Loucy (cell line): Measurements from ENCODE around the gene UBL5.
A peak's percentile ranks its signal among the peaks of the same experiment; 100 is the strongest.

ENCODE experiments used
- H2AFZ ChIP-seq: fragments of 200-600 bp; sonication (generic); 2 replicates; pipeline ENCODE4 v1.6.0; 2016; ENCODE audit warnings: antibody characterized with exemption, mild to moderate bottlenecking, low read length, moderate library complexity
- H3F3A ChIP-seq: fragments of 200-600 bp; 2 replicates; pipeline ENCODE4 v1.6.0; 2016; ENCODE audit warnings: antibody characterized with exemption, low read depth, mild to moderate bottlenecking
- H3K27me3 ChIP-seq: fragments of 200-600 bp; sonication (generic); 2 replicates; pipeline ENCODE4 v1.6.1; 2014; ENCODE audit warnings: low read length, mild to moderate bottlenecking; ENCODE audit not compliant: insufficient read depth, poor library complexity, severe bottlenecking
- H3K36me3 ChIP-seq: fragments of 200-600 bp; sonication (generic); 2 replicates; pipeline ENCODE4 v1.6.1; 2016; ENCODE audit warnings: low read length; ENCODE audit not compliant: insufficient read depth
- H3K4me1 ChIP-seq: fragments of 200-600 bp; sonication (generic); 2 replicates; pipeline ENCODE4 v1.5.1; 2014; ENCODE audit warnings: low read length, mild to moderate bottlenecking; ENCODE audit not compliant: insufficient read depth, poor library complexity, severe bottlenecking
- H3K4me2 ChIP-seq: fragments of 200-600 bp; sonication (generic); 2 replicates; pipeline ENCODE4 v1.6.0; 2014; ENCODE audit warnings: antibody characterized with exemption, low read length, low read depth, mild to moderate bottlenecking; ENCODE audit not compliant: poor library complexity, severe bottlenecking
- H3K4me3 ChIP-seq: fragments of 200-600 bp; sonication (generic); 2 replicates; pipeline ENCODE4 v1.5.1; 2014; ENCODE audit warnings: low read length, mild to moderate bottlenecking, mixed read lengths; ENCODE audit not compliant: poor library complexity, severe bottlenecking
- H3K79me2 ChIP-seq: fragments of 200-600 bp; sonication (generic); 2 replicates; pipeline ENCODE4 v1.6.1; 2014; ENCODE audit warnings: low read length; ENCODE audit not compliant: insufficient read depth
- H3K9ac ChIP-seq: fragments of 200-600 bp; sonication (generic); 2 replicates; pipeline ENCODE4 v1.6.0; 2014; ENCODE audit warnings: mild to moderate bottlenecking, low read depth, low read length, moderate library complexity; ENCODE audit not compliant: poor library complexity, severe bottlenecking
- H3K9me2 ChIP-seq: fragments of 200-600 bp; sonication (generic); replicated peaks from 2 replicates; pipeline ENCODE4 v1.6.1; 2016; ENCODE audit warnings: low read depth, low read length, mixed read lengths
- H3K9me3 ChIP-seq: fragments of 200-600 bp; sonication (generic); 2 replicates; pipeline ENCODE4 v1.6.1; 2014; ENCODE audit warnings: mild to moderate bottlenecking, antibody characterized with exemption, low read length, low read depth; ENCODE audit not compliant: insufficient read depth
- H4K20me1 ChIP-seq: fragments of 200-600 bp; sonication (generic); 2 replicates; pipeline ENCODE4 v1.6.0; 2014; ENCODE audit warnings: antibody characterized with exemption, low read length, mild to moderate bottlenecking; ENCODE audit not compliant: insufficient read depth, poor library complexity, severe bottlenecking
- EZH2phosphoT487 ChIP-seq: fragments of 200-600 bp; IDR thresholded peaks from 2 replicates; pipeline ENCODE4 v1.6.1; 2018; ENCODE audit warnings: antibody characterized with exemption, mild to moderate bottlenecking, moderate library complexity, borderline replicate concordance
- TF ChIP-seq, protein P1 (sequence below): fragments of 200-600 bp; sonication (generic); conservative IDR thresholded peaks from 2 replicates; pipeline ENCODE4 v1.5.1; 2014; ENCODE audit warnings: mild to moderate bottlenecking, antibody characterized with exemption, low read length

The UBL5 gene

DNA sequence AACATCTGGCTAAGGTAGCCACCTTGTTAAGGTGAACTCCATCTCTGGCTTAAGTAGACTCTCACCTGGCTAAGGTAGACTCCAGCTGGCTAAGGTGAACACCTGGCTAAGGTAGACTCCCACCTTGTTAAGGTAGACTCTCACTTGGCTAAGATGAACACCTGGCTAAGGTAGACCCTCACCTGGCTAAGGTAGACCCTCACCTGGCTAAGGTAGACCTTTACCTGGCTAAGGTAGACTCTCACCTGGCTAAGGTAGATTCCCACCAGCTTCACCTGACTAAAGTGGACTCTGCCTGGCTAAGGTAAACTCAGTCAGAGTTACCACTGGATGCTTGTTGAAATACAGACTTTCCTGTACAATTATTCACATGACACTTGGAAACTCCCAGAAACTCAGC lies 31.0 kb downstream of the UBL5 start:
- H3K9me3 ChIP-seq, result no peaks in the 10 kb centered on the region
- H3K79me2 ChIP-seq, result no peaks in the 10 kb centered on the region
- no peaks in the 10 kb centered on the region for H4K20me1 ChIP-seq
- no peaks in the 10 kb centered on the region for H3K9me2 ChIP-seq
- H3K4me2 ChIP-seq, result peak overlapping the region; percentile 58
- H3K9ac ChIP-seq, result no peak overlapping the region
- no peak for TF ChIP-seq EZH2phosphoT487
- TF ChIP-seq, protein P1, sequence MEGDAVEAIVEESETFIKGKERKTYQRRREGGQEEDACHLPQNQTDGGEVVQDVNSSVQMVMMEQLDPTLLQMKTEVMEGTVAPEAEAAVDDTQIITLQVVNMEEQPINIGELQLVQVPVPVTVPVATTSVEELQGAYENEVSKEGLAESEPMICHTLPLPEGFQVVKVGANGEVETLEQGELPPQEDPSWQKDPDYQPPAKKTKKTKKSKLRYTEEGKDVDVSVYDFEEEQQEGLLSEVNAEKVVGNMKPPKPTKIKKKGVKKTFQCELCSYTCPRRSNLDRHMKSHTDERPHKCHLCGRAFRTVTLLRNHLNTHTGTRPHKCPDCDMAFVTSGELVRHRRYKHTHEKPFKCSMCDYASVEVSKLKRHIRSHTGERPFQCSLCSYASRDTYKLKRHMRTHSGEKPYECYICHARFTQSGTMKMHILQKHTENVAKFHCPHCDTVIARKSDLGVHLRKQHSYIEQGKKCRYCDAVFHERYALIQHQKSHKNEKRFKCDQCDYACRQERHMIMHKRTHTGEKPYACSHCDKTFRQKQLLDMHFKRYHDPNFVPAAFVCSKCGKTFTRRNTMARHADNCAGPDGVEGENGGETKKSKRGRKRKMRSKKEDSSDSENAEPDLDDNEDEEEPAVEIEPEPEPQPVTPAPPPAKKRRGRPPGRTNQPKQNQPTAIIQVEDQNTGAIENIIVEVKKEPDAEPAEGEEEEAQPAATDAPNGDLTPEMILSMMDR, result no peak
- no peak overlapping the region for H2AFZ ChIP-seq
- no peaks in the 10 kb centered on the region for H3K27me3 ChIP-seq
- H3K4me3 ChIP-seq, result no peak overlapping the region
- no peaks in the 10 kb centered on the region for H3K36me3 ChIP-seq
- H3F3A ChIP-seq, result no peaks in the 10 kb centered on the region
- peaks cover 16% of the 10 kb centered on the region for H3K4me1 ChIP-seq

DNA sequence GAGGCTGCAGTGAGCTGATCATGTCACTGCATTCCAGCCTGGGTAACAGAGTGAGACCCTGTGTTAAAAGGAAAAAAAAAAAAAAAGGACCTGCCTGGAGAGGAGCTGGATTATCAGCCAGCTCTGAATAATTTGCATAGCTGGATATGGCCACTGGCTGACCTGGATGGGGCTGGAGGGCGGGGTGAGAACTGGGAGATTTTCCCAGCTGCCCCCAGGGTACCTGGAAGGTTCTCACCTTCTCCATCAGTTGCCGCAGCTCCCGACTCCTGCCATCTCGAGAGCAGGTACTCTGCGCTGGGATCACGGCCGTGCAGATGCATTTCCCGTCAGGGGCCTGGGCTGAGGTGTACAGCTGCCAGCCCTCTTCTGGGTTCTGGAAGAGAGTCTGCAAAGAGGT lies 32.7 kb downstream of the UBL5 start:
- Histone ChIP-seq H3K79me2 (no peaks in the 10 kb centered on the region), H3K27me3 (no peaks in the 10 kb centered on the region), H3K9ac (no peak overlapping the region), H2AFZ (no peak overlapping the region), H3K4me3 (no peak overlapping the region), H3K4me2 (no peak overlapping the region), H3K9me2 (no peaks in the 10 kb centered on the region), H3K4me1 (peaks cover 16% of the 10 kb centered on the region), H3K9me3 (no peaks in the 10 kb centered on the region), H3F3A (no peaks in the 10 kb centered on the region), H3K36me3 (no peaks in the 10 kb centered on the region), H4K20me1 (no peaks in the 10 kb centered on the region)
- TF ChIP-seq, protein P1, result no peak
- TF ChIP-seq EZH2phosphoT487, result no peak

DNA sequence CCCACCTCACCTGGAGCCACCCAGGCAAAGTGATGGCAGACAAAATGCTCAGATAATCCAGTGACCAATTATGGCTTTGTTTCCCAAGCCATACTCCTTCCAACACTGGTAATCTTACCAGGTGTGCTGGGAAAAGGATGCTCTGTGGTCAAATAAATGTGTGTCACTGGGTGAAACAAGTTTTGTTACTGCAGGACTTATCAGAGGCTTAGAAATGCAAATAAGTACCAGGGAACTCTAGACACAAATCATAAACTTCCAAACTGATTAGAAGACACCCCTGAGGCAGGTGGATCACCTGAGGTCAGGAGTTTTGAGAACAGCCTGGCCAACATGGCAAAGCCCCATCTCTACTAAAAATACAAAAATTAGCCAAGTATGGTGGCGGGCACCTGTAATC lies 33.8 kb downstream of the UBL5 start:
- H3F3A ChIP-seq, result no peaks in the 10 kb centered on the region
- no peaks in the 10 kb centered on the region for H3K9me3 ChIP-seq
- no peaks in the 10 kb centered on the region for H3K36me3 ChIP-seq
- no peak overlapping the region for H3K4me2 ChIP-seq
- H3K79me2 ChIP-seq, result no peaks in the 10 kb centered on the region
- H2AFZ ChIP-seq, result no peak overlapping the region
- H4K20me1 ChIP-seq, result no peaks in the 10 kb centered on the region
- H3K9me2 ChIP-seq, result no peaks in the 10 kb centered on the region
- H3K4me1 ChIP-seq, result peaks cover 19% of the 10 kb centered on the region
- no peak overlapping the region for H3K4me3 ChIP-seq
- H3K9ac ChIP-seq, result no peak overlapping the region
- no peaks in the 10 kb centered on the region for H3K27me3 ChIP-seq
- TF ChIP-seq EZH2phosphoT487, result no peak
- TF ChIP-seq, protein P1, result no peak
